GM13976 (cell line): ENCODE results near the gene TRIO.

Experiments
- DNase-seq: peaks from one replicate; pipeline ENCODE4 v3.0.0; 2012; ENCODE audit warnings: low spot score
- CTCF ChIP-seq: IDR thresholded peaks from 2 replicates; pipeline ENCODE4 v1.5.1; 2012; ENCODE audit warnings: borderline replicate concordance, mild to moderate bottlenecking; ENCODE audit not compliant: insufficient read depth; ENCODE audit errors: extremely low read depth, missing control alignments, control extremely low read depth
- in situ Hi-C: fragments of 300-500 bp; cut with MboI; formaldehyde crosslinking; loops from one replicate; pipeline ENCODE4 v1.12.0; 2022; ENCODE audit warnings: low sequenced_read_pairs, mixed read lengths, inconsistent platforms; ENCODE audit not compliant: unreplicated experiment

Gene TRIO

GRCh38 chr5:14225173-14225834, 82.2 kb downstream of the TRIO start:
- no peak for DNase-seq
- TF ChIP-seq CTCF, result no peak
- in situ Hi-C loops, result no loop called here

- in situ Hi-C loops, result no loop called here
- TF ChIP-seq CTCF, result no peak
- no peak for DNase-seq
These were observed 83.0 kb downstream of the TRIO start for GRCh38 chr5:14226149-14226548.

- TF ChIP-seq CTCF, result no peak
- in situ Hi-C loops, result no loop called here
- no peak for DNase-seq
These were observed 83.4 kb downstream of the TRIO start for GRCh38 chr5:14226554-14226953.

GRCh38 chr5:14226992-14227391, 83.8 kb downstream of the TRIO start:
- in situ Hi-C loops, result no loop called here
- no peak for TF ChIP-seq CTCF
- no peak for DNase-seq

GRCh38 chr5:14227513-14227912, 84.4 kb downstream of the TRIO start:
- DNase-seq, result no peak
- TF ChIP-seq CTCF, result no peak
- in situ Hi-C loops, result no loop called here

GRCh38 chr5:14228219-14228618, 85.1 kb downstream of the TRIO start:
- no peak for TF ChIP-seq CTCF
- DNase-seq, result no peak
- in situ Hi-C loops, result no loop called here

GRCh38 chr5:14229181-14229580, 86.0 kb downstream of the TRIO start:
- DNase-seq, result no peak
- in situ Hi-C loops, result no loop called here
- TF ChIP-seq CTCF, result no peak
